ENCODE results near the gene MAGI2. TPM values are rescaled to one million over a fixed set of nuclear protein-coding genes. Genes with fewer than 3 reads are reported as not detected.

The MAGI2 gene
- total RNA-seq, 1 donor from 2014 or later: 5.4 TPM

DNA sequence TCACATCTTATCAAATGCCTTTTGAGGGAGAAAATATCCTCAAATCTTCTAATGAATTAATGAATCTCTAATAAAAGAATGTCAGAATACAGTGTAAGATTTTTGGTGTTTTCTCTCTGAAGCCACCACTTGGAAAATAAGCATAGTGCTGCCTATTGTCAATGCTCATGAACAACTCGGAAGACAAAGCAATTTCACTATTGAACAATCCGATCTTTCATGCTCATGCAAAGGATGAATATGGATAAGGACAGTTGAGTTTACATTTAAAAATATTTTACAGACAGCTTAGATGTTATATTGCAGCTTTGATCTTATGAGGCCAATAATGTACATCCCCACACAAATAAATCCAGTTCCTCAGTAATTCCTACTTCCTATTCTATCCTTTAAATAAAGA, 40.6 kb downstream of the MAGI2 start:
- TF ChIP-seq CTCF (IDR thresholded peaks at IDR 0.05; ENCODE audit: insufficient read depth, low read depth, low read length) (no peak), EZH2 (IDR thresholded peaks at IDR 0.05; ENCODE audit: insufficient read depth, low read length) (no peak)
- Histone ChIP-seq H3K9me3 (ENCODE audit: insufficient read depth, low read depth, low read length) (no peaks in the 10 kb centered on the region), H2AFZ (ENCODE audit: low read depth, low read length) (no peak overlapping the region), H3K79me2 (ENCODE audit: insufficient read depth, low read length) (no peaks in the 10 kb centered on the region), H3K4me2 (ENCODE audit: low read length) (no peak overlapping the region), H4K20me1 (ENCODE audit: insufficient read depth, low read length) (no peaks in the 10 kb centered on the region), H3K4me1 (ENCODE audit: insufficient read depth, low read length) (no peaks in the 10 kb centered on the region), H3K36me3 (ENCODE audit: insufficient read depth, low read length) (no peaks in the 10 kb centered on the region), H3K27ac (ENCODE audit: low read depth, low read length) (no peak overlapping the region), H3K27me3 (ENCODE audit: insufficient read depth, low read length) (peaks cover 12% of the 10 kb centered on the region), H3K9ac (ENCODE audit: low read length) (no peak overlapping the region), H3K4me3 (ENCODE audit: insufficient read depth, low read depth, low read length) (no peak overlapping the region)
- FAIRE-seq (no peak), DNase-seq (ENCODE audit: low read depth) (no peak)
- Mint-ChIP-seq H3K36me3 (ENCODE audit: low read depth, unreplicated experiment) (no peaks in the 10 kb centered on the region), H3K4me3 (ENCODE audit: unreplicated experiment) (no peak overlapping the region), H3K27me3 (ENCODE audit: low read depth, unreplicated experiment) (no peaks in the 10 kb centered on the region), H3K27ac (ENCODE audit: unreplicated experiment) (no peak overlapping the region), H3K4me1 (ENCODE audit: low read depth, unreplicated experiment) (peaks cover 3% of the 10 kb centered on the region), H3K9me3 (ENCODE audit: unreplicated experiment) (no peaks in the 10 kb centered on the region)

DNA sequence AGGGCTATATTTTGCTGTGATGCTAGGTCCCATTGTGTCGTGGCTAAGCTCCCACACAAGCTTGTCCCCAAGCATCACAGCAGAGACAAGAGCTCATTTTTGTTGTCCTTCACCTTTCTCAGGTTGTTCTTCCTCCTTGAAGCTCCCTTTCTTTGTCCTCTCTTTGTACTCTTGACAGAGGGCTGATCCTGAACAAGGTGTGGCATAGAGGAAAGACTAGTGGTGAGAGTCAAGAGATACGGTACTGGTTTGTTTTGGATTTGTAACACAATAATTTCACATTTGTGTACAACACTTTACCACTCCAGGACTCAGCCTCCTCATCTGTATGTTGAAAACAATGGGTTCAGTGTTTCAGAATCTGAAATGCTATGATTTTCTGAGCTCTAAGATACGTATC, 41.0 kb downstream of the MAGI2 start:
- no peaks in the 10 kb centered on the region for H3K9me3 Mint-ChIP-seq (ENCODE audit: unreplicated experiment)
- Histone ChIP-seq H3K79me2 (ENCODE audit: insufficient read depth, low read length) (no peaks in the 10 kb centered on the region), H3K4me1 (ENCODE audit: insufficient read depth, low read length) (no peaks in the 10 kb centered on the region), H4K20me1 (ENCODE audit: insufficient read depth, low read length) (no peaks in the 10 kb centered on the region), H3K27ac (ENCODE audit: low read depth, low read length) (no peak overlapping the region), H3K36me3 (ENCODE audit: insufficient read depth, low read length) (no peaks in the 10 kb centered on the region), H2AFZ (ENCODE audit: low read depth, low read length) (no peak overlapping the region), H3K4me2 (ENCODE audit: low read length) (no peak overlapping the region), H3K27me3 (ENCODE audit: insufficient read depth, low read length) (peaks cover 12% of the 10 kb centered on the region), H3K9ac (ENCODE audit: low read length) (no peak overlapping the region), H3K4me3 (ENCODE audit: insufficient read depth, low read depth, low read length) (no peak overlapping the region), H3K9me3 (ENCODE audit: insufficient read depth, low read depth, low read length) (no peaks in the 10 kb centered on the region)
- peaks cover 3% of the 10 kb centered on the region for H3K4me1 Mint-ChIP-seq (ENCODE audit: low read depth, unreplicated experiment)
- H3K27me3 Mint-ChIP-seq (ENCODE audit: low read depth, unreplicated experiment): no peaks in the 10 kb centered on the region
- DNase-seq (ENCODE audit: low read depth) (no peak), FAIRE-seq (no peak)
- H3K4me3 Mint-ChIP-seq (ENCODE audit: unreplicated experiment): no peak overlapping the region
- no peak overlapping the region for H3K27ac Mint-ChIP-seq (ENCODE audit: unreplicated experiment)
- TF ChIP-seq CTCF (IDR thresholded peaks at IDR 0.05; ENCODE audit: insufficient read depth, low read depth, low read length): no peak
- TF ChIP-seq EZH2 (IDR thresholded peaks at IDR 0.05; ENCODE audit: insufficient read depth, low read length): no peak
- no peaks in the 10 kb centered on the region for H3K36me3 Mint-ChIP-seq (ENCODE audit: low read depth, unreplicated experiment)

GRCh38 chr7:79410345-79410744, 43.1 kb downstream of the MAGI2 start:
- DNase-seq (ENCODE audit: low read depth) (no peak), FAIRE-seq (no peak)
- H3K36me3 Mint-ChIP-seq (ENCODE audit: low read depth, unreplicated experiment): no peaks in the 10 kb centered on the region
- H3K9ac ChIP-seq (ENCODE audit: low read length): no peak overlapping the region
- H3K79me2 ChIP-seq (ENCODE audit: insufficient read depth, low read length): no peaks in the 10 kb centered on the region
- no peak overlapping the region for H3K27ac Mint-ChIP-seq (ENCODE audit: unreplicated experiment)
- no peak overlapping the region for H2AFZ ChIP-seq (ENCODE audit: low read depth, low read length)
- H3K36me3 ChIP-seq (ENCODE audit: insufficient read depth, low read length): no peaks in the 10 kb centered on the region
- no peak overlapping the region for H3K4me3 ChIP-seq (ENCODE audit: insufficient read depth, low read depth, low read length)
- no peak overlapping the region for H3K4me2 ChIP-seq (ENCODE audit: low read length)
- no peaks in the 10 kb centered on the region for H3K4me1 ChIP-seq (ENCODE audit: insufficient read depth, low read length)
- H3K9me3 Mint-ChIP-seq (ENCODE audit: unreplicated experiment): no peaks in the 10 kb centered on the region
- H3K4me3 Mint-ChIP-seq (ENCODE audit: unreplicated experiment): no peak overlapping the region
- no peak overlapping the region for H3K27ac ChIP-seq (ENCODE audit: low read depth, low read length)
- H3K4me1 Mint-ChIP-seq (ENCODE audit: low read depth, unreplicated experiment): peaks cover 3% of the 10 kb centered on the region
- peaks cover 10% of the 10 kb centered on the region for H3K27me3 ChIP-seq (ENCODE audit: insufficient read depth, low read length)
- no peaks in the 10 kb centered on the region for H3K9me3 ChIP-seq (ENCODE audit: insufficient read depth, low read depth, low read length)
- H4K20me1 ChIP-seq (ENCODE audit: insufficient read depth, low read length): no peaks in the 10 kb centered on the region
- no peak for TF ChIP-seq CTCF (IDR thresholded peaks at IDR 0.05; ENCODE audit: insufficient read depth, low read depth, low read length)
- TF ChIP-seq EZH2 (IDR thresholded peaks at IDR 0.05; ENCODE audit: insufficient read depth, low read length): no peak
- no peaks in the 10 kb centered on the region for H3K27me3 Mint-ChIP-seq (ENCODE audit: low read depth, unreplicated experiment)

Measured in astrocyte (in vitro differentiated cells and primary cell).